Epithelial cell of prostate (primary cell): ENCODE results near the gene RASGRP3.
"Not testable (repeated sequence)": the region's sequence is repeated elsewhere in the genome, so short reads cannot be mapped to it uniquely, and the experiment has no call there.

Experiments
- DNase-seq: peaks from one replicate; pipeline ENCODE4 v3.0.0-alpha.2; 2011; ENCODE audit warnings: low read depth, low spot score
- H3K27ac ChIP-seq: fragments of 450-650 bp; 2 replicates; pipeline ENCODE4 v1.5.1; 2017; ENCODE audit warnings: mild to moderate bottlenecking

Gene RASGRP3

GRCh38 chr2:33453905-33454479 lies 22.5 kb upstream of the RASGRP3 start:
- no peak overlapping the region for H3K27ac ChIP-seq
- no peak for DNase-seq

GRCh38 chr2:33457556-33458247 lies 18.7 kb upstream of the RASGRP3 start:
- DNase-seq: no peak
- H3K27ac ChIP-seq: no peak overlapping the region

GRCh38 chr2:33458248-33458819 lies 18.1 kb upstream of the RASGRP3 start:
- DNase-seq: no peak
- H3K27ac ChIP-seq: no peak overlapping the region

- no peak for DNase-seq
- H3K27ac ChIP-seq: no peak overlapping the region
Observed at GRCh38 chr2:33459745-33460144, 16.7 kb upstream of the RASGRP3 start.

- not testable (repeated sequence) for H3K27ac ChIP-seq, DNase-seq
Observed at GRCh38 chr2:33462512-33462911, 13.9 kb upstream of the RASGRP3 start.

GRCh38 chr2:33467413-33467812 lies 9.0 kb upstream of the RASGRP3 start:
- no peak for DNase-seq
- no peak overlapping the region for H3K27ac ChIP-seq

- no peak overlapping the region for H3K27ac ChIP-seq
- no peak for DNase-seq
Observed at GRCh38 chr2:33469238-33469637, 7.2 kb upstream of the RASGRP3 start.

- peak; percentile 54 for DNase-seq
- peak overlapping the region; percentile 83 for H3K27ac ChIP-seq
Observed at GRCh38 chr2:33475224-33476130, 972 bp upstream of the RASGRP3 start.

GRCh38 chr2:33476793-33477190 lies 343 bp downstream of the RASGRP3 start:
- DNase-seq: no peak
- H3K27ac ChIP-seq: peak overlapping the region; percentile 83

GRCh38 chr2:33477473-33478468 lies 1.3 kb downstream of the RASGRP3 start:
- no peak overlapping the region for H3K27ac ChIP-seq
- DNase-seq: no peak

- DNase-seq: no peak
Observed at GRCh38 chr2:33478968-33479731, 2.7 kb downstream of the RASGRP3 start.

GRCh38 chr2:33482518-33482917 lies 6.1 kb downstream of the RASGRP3 start:
- DNase-seq: no peak
- no peak overlapping the region for H3K27ac ChIP-seq

More at GRCh38 chr2:33478968-33479731, 2.7 kb downstream of the RASGRP3 start:
- H3K27ac ChIP-seq: no peak overlapping the region

- no peak overlapping the region for H3K27ac ChIP-seq
- no peak for DNase-seq
Observed at GRCh38 chr2:33484042-33484621, 7.7 kb downstream of the RASGRP3 start.

- no peak overlapping the region for H3K27ac ChIP-seq
- no peak for DNase-seq
Observed at GRCh38 chr2:33485051-33485450, 8.6 kb downstream of the RASGRP3 start.

- no peak for DNase-seq
- H3K27ac ChIP-seq: no peak overlapping the region
Observed at GRCh38 chr2:33486544-33486943, 10.1 kb downstream of the RASGRP3 start.

GRCh38 chr2:33488178-33488690 lies 11.8 kb downstream of the RASGRP3 start:
- DNase-seq: no peak
- no peak overlapping the region for H3K27ac ChIP-seq

GRCh38 chr2:33488715-33489540 lies 12.5 kb downstream of the RASGRP3 start:
- no peak overlapping the region for H3K27ac ChIP-seq
- DNase-seq: no peak
